Cardiac muscle cell (in vitro differentiated cells and primary cell): ENCODE data around the gene MICALL2. TPM values are rescaled to one million over a fixed set of nuclear protein-coding genes. Genes with fewer than 3 reads are reported as not detected.

Experiments used
- DNase-seq, 2 donors: peaks; one replicate each; pipeline versions ENCODE4 v3.0.0 to v3.0.0-alpha.2; 2010 to 2017; ENCODE audit warnings: low read depth in 1 of 2, low spot score in 1 of 2
- H3K27ac ChIP-seq: fragments of 200-600 bp; sonication (generic); 2 replicates; pipeline ENCODE4 v1.5.1; 2016
- H3K27me3 ChIP-seq: fragments of 200-600 bp; sonication (generic); 2 replicates; pipeline ENCODE4 v1.6.0; 2016; ENCODE audit warnings: control low read depth
- H3K36me3 ChIP-seq: fragments of 200-600 bp; sonication (generic); 2 replicates; pipeline ENCODE4 v1.5.1; 2016; ENCODE audit warnings: control low read depth
- H3K4me1 ChIP-seq: fragments of 200-600 bp; sonication (generic); 2 replicates; pipeline ENCODE4 v1.8.1; 2017; ENCODE audit warnings: low read depth, mild to moderate bottlenecking, mixed run types
- H3K4me3 ChIP-seq: fragments of 200-600 bp; sonication (generic); 2 replicates; pipeline ENCODE4 v1.5.1; 2016; ENCODE audit warnings: mild to moderate bottlenecking
- H3K9me3 ChIP-seq: fragments of 200-600 bp; sonication (generic); 2 replicates; pipeline ENCODE4 v1.5.1; 2017; ENCODE audit warnings: low read depth, mild to moderate bottlenecking, control low read depth
- CTCF ChIP-seq: IDR thresholded peaks from 2 replicates; pipeline ENCODE4 v1.5.1; 2012; ENCODE audit warnings: low read depth, mild to moderate bottlenecking, low read length
- polyA plus RNA-seq: library from polyadenylated mRNA; unstranded; fragments of >200 nt; fragmentation: Nextera tagmentation; extraction: Ambion mirVana; gene quantifications from 2 replicates; pipeline ENCODE4 v1.2.1, GENCODE V29; 2016
- total RNA-seq: library from RNA; depleted of rRNA; stranded (reverse); fragments of >200 nt; gene quantifications from 2 replicates; pipeline ENCODE4 v1.2.3, GENCODE V29; 2016

Gene MICALL2
- total and polyA plus RNA-seq, 2 experiments from 2014 or later = 19.5 to 22.0 TPM

GRCh38 chr7:1459920-1460820, 900 bp upstream of the MICALL2 start:
- Histone ChIP-seq H3K27ac (no peak overlapping the region), H3K36me3 (no peaks in the 10 kb centered on the region), H3K27me3 (no peaks in the 10 kb centered on the region), H3K4me3 (peak overlapping the region; percentile 29), H3K9me3 (no peaks in the 10 kb centered on the region), H3K4me1 (no peaks in the 10 kb centered on the region)
- peak in 1 of 2 donors; percentile 16 for DNase-seq
- TF ChIP-seq CTCF = no peak

GRCh38 chr7:1459512-1459892, 232 bp upstream of the MICALL2 start:
- peak; percentile 100 for DNase-seq
- Histone ChIP-seq H3K27ac (no peak overlapping the region), H3K36me3 (no peaks in the 10 kb centered on the region), H3K4me3 (peak overlapping the region; percentile 66), H3K9me3 (no peaks in the 10 kb centered on the region), H3K27me3 (no peaks in the 10 kb centered on the region), H3K4me1 (no peaks in the 10 kb centered on the region)
- TF ChIP-seq CTCF = no peak

DNA sequence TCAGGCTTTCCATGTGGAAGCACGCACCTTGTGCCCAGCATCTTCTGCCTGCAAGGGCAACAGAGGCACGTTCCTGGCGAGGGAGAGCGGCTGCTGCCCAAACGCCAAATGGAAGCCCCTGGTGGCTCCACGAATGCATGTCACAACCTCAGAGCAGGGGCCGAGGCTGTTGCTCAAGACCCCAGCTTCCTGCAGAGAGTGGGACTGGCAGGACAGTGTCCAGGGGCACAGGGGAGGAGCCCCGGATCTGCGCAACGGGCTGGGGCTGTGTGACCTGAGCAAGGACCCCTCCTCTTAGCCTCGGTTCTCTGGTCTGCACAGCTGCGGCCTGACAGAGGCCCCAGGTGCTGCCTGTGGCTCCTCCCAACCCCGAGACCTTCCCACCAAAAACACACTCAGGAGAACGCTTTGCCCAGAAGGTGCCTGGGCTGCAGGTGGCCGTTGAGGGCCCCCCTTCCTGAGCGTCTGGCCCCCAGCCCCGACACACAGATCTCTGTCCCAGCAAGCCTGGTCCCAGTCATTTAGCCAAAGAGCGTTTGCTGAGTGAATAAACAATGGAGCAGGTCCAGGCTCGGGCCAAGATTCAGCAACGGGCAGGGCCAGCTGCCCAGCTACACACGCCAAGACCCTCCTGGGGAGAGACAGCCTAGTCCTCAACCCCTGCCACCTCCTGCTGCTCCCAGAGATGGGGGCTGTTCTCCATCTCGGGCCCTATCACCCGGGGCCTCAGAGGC, 1.2 kb downstream of the MICALL2 start:
- TF ChIP-seq CTCF = no peak
- Histone ChIP-seq H3K9me3 (no peaks in the 10 kb centered on the region), H3K36me3 (no peaks in the 10 kb centered on the region), H3K4me1 (no peaks in the 10 kb centered on the region), H3K27ac (no peak overlapping the region), H3K27me3 (no peaks in the 10 kb centered on the region), H3K4me3 (peak overlapping the region; percentile 66)
- peak in 1 of 2 donors; percentile 21 for DNase-seq

DNA sequence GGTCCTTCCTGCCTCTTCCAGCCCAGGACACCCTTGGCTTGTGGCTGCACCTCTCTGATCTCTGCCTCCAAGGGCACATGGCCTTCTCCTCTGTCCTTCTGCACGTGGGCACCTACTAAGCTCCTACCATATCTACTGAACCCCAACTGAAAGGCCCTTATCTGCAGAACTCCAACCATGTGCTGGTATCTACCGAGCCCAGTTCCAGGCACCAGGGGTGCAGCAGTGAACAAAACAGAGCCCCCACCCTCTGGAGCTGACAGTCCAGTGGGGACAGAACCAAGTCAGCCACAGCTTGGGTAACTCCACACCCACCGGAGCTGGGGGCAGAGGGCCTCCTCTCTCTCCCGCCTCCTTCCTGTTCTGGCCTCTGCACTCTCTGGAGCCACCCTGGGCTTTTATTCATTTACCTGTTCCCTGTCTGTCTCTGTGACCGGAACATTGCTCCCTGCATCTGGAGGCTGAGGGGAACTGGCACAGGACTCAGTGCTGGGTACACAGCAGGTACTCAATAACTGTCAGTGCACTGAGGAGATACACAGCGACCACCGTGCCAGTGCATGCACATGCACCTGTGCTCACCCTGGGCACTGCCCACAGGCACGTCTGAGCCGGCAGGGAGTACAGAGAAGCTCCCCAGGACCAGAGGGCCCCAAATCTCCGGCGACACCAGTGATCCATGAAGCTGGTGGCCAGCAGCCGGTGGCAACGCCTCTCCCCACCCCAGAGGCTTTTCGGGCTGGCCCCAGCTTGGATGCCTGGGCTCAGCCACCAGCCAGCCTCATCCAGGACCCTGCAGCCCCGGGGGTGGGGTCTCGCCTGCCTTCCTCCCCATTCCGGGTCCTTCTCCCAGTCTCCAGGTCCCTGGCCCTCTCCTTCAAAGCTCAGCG, 2.0 kb downstream of the MICALL2 start:
- H3K4me1 ChIP-seq = no peaks in the 10 kb centered on the region
- H3K9me3 ChIP-seq = no peaks in the 10 kb centered on the region
- no peak for DNase-seq
- H3K4me3 ChIP-seq = no peak overlapping the region
- TF ChIP-seq CTCF = no peak
- H3K27me3 ChIP-seq = no peaks in the 10 kb centered on the region
- no peaks in the 10 kb centered on the region for H3K36me3 ChIP-seq
- no peak overlapping the region for H3K27ac ChIP-seq

DNA sequence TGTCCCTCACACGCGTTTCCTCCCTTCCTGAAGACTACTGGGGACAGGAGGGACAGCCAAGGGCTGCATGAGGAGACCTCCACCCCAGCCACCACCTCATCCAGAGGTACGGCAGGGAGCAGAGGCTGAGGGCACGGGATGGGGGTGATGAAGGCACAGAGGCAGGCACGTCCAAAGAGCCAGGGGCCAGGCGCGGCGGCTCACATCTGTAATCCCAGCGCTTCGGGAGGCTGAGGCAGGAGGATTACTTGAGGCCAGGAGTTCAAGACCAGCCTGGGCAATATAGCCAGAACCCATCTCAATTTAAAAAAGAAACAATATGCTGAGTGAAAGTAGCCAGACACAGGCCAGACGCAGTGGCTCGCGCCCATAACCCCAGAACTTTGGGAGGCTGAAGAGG, 3.3 kb downstream of the MICALL2 start:
- no peak overlapping the region for H3K4me3 ChIP-seq
- no peak for TF ChIP-seq CTCF
- H3K27me3 ChIP-seq = no peaks in the 10 kb centered on the region
- no peak for DNase-seq
- H3K27ac ChIP-seq = no peak overlapping the region
- H3K9me3 ChIP-seq = no peaks in the 10 kb centered on the region
- no peaks in the 10 kb centered on the region for H3K36me3 ChIP-seq
- H3K4me1 ChIP-seq = peaks cover 3% of the 10 kb centered on the region
